ENCODE measurements around the gene CNOT3.

Gene CNOT3

DNA sequence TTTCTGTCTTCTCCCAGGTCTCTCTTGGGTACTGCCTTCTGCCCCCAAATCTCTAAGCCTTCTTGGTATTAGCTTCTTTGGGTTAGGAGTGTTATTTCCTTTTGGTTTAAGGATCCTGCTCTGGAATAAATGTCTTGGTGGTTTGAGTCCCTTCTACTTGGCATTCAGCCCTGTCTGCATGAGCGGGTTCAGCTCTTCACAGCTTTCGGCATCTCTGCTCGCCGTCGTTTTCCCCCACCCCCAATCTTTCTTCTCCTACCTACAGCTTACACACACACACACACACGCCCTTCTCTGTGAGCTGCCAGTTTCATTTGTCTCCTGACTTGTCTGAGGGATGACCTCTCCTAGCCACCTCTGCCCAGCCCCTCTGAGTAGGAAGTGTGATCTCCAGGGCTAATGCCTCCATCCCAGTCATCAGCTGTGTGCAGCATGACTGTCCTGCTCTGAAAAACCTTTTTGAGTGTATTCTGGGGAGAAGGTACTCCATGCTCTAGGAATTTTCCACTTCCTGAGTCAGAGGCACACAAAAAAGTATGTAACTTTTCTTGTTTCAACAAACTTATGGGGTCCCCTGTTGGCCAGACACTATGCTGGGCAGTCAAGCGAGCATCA is 4.7 kb downstream of the CNOT3 start:
- no peak for DNase-seq (ENCODE audit: low read depth)
- no peak for TF ChIP-seq CTCF (IDR thresholded peaks at IDR 0.05; ENCODE audit: control insufficient read depth, extremely low read depth, insufficient read depth)

GRCh38 chr19:54145541-54146158 is 8.1 kb downstream of the CNOT3 start:
- no peak overlapping the region for H3K4me3 ChIP-seq (ENCODE audit: low read depth, low read length)
- no peak for TF ChIP-seq CTCF (IDR thresholded peaks at IDR 0.05; ENCODE audit: control insufficient read depth, extremely low read depth, insufficient read depth)

More for the DNA sequence above, 4.7 kb downstream of the CNOT3 start:
- no peak overlapping the region for H3K4me3 ChIP-seq (ENCODE audit: low read depth, low read length)

DNA sequence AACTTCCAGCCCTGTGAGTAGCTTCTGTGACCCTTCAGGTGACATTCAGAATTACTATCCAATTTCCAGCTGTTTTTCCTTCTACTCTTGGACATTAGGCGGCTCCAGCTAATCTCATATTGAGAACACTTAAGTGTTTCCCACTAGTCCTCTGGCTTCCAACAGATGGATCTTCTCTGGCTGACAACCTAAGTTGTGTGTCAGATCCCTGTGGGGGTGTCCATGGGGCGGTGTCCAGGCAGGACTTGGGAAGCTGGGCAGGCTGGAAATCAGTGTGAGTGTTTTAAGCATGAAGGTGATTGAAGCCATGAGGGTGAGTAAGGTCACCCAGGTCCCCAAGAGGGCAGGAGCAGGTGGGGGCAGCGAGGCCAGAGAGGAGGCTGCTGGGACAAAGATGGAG is 10.1 kb downstream of the CNOT3 start:
- DNase-seq (ENCODE audit: low read depth), result no peak
- H3K4me3 ChIP-seq (ENCODE audit: low read depth, low read length), result no peak overlapping the region
- TF ChIP-seq CTCF (IDR thresholded peaks at IDR 0.05; ENCODE audit: control insufficient read depth, extremely low read depth, insufficient read depth), result no peak

More at GRCh38 chr19:54145541-54146158, 8.1 kb downstream of the CNOT3 start:
- DNase-seq (ENCODE audit: low read depth), result no peak

DNA sequence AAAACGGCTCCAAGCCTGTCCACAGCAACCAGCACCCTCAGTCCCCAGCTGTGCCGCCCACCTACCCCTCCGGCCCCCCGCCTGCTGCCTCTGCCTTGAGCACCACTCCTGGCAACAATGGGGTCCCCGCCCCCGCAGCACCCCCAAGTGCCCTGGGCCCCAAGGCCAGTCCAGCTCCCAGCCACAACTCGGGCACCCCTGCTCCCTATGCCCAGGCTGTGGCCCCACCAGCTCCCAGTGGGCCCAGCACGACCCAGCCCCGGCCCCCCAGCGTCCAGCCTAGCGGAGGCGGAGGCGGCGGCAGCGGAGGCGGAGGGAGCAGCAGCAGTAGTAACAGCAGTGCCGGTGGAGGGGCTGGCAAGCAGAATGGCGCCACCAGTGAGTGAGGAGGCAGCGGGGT is 10.6 kb downstream of the CNOT3 start:
- no peak for DNase-seq (ENCODE audit: low read depth)
- TF ChIP-seq CTCF (IDR thresholded peaks at IDR 0.05; ENCODE audit: control insufficient read depth, extremely low read depth, insufficient read depth), result no peak
- no peak overlapping the region for H3K4me3 ChIP-seq (ENCODE audit: low read depth, low read length)

DNA sequence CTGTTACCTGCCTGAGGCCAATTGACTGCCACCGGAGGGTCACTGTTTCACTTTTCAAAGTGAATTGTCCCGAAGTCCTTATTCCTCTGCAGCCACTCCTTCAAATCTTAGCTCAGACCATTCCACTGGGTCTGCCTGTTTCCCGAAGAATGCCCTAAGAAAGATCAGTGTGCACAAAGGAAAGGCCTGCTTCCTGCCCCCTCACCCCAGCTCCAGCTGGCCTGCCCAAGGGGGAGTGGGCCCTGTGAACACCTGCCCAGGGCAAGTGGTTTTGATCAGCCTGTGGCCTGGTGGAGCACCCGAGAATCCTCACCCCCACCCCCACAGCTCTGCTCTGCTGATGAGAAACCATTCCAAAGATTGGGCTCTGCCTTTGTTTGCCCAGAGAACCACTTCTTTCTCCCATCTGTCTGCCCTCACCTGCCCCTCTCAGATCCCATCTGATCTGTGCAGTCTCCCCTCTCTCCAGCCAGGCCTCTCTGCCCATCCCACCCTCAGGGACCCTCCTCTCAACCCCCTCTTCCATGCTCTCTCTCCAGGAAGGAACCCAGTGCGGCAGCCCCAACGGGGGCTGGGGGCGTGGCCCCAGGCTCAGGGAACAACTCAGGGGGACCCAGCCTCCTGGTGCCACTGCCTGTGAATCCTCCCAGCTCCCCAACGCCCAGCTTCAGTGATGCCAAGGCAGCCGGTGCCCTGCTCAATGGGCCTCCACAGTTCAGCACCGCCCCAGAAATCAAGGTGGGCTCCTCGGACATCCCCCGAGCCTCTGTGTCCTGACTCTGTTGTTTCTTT is 11.7 kb downstream of the CNOT3 start:
- H3K4me3 ChIP-seq (ENCODE audit: low read depth, low read length), result no peak overlapping the region
- TF ChIP-seq CTCF (IDR thresholded peaks at IDR 0.05; ENCODE audit: control insufficient read depth, extremely low read depth, insufficient read depth), result no peak
- no peak for DNase-seq (ENCODE audit: low read depth)

- DNase-seq (ENCODE audit: low read depth), result no peak
- no peak for TF ChIP-seq CTCF (IDR thresholded peaks at IDR 0.05; ENCODE audit: control insufficient read depth, extremely low read depth, insufficient read depth)
- no peak overlapping the region for H3K4me3 ChIP-seq (ENCODE audit: low read depth, low read length)
Measured at GRCh38 chr19:54151362-54152035, 13.9 kb downstream of the CNOT3 start.
